ENCODE data around the gene ACAA1.

GRCh38 chr3:38089163-38089562 lies 47.8 kb downstream of the ACAA1 start:
- TF ChIP-seq CTCF (IDR thresholded peaks at IDR 0.05): no peak
- no peak for TF ChIP-seq POLR2AphosphoS5 (IDR thresholded peaks at IDR 0.05)
- TF ChIP-seq POLR2A (IDR thresholded peaks at IDR 0.05): no peak
- TF ChIP-seq EP300 (IDR thresholded peaks at IDR 0.05; ENCODE audit: low read depth): no peak

Data from transverse colon (tissue), 4 donors.